ENCODE data around the gene TMEM183A.

Gene TMEM183A

GRCh38 chr1:203056012-203056411 is 48.8 kb downstream of the TMEM183A start:
- no peak for DNase-seq (ENCODE audit: low spot score)
- TF ChIP-seq, protein P1, sequence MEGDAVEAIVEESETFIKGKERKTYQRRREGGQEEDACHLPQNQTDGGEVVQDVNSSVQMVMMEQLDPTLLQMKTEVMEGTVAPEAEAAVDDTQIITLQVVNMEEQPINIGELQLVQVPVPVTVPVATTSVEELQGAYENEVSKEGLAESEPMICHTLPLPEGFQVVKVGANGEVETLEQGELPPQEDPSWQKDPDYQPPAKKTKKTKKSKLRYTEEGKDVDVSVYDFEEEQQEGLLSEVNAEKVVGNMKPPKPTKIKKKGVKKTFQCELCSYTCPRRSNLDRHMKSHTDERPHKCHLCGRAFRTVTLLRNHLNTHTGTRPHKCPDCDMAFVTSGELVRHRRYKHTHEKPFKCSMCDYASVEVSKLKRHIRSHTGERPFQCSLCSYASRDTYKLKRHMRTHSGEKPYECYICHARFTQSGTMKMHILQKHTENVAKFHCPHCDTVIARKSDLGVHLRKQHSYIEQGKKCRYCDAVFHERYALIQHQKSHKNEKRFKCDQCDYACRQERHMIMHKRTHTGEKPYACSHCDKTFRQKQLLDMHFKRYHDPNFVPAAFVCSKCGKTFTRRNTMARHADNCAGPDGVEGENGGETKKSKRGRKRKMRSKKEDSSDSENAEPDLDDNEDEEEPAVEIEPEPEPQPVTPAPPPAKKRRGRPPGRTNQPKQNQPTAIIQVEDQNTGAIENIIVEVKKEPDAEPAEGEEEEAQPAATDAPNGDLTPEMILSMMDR (IDR thresholded peaks at IDR 0.05; ENCODE audit: borderline replicate concordance, control extremely low read depth, extremely low read depth, insufficient read depth, missing control alignments) = no peak
- in situ Hi-C loops (cut with MboI; ENCODE audit: low sequenced_read_pairs, unreplicated experiment) = no loop called here

DNA sequence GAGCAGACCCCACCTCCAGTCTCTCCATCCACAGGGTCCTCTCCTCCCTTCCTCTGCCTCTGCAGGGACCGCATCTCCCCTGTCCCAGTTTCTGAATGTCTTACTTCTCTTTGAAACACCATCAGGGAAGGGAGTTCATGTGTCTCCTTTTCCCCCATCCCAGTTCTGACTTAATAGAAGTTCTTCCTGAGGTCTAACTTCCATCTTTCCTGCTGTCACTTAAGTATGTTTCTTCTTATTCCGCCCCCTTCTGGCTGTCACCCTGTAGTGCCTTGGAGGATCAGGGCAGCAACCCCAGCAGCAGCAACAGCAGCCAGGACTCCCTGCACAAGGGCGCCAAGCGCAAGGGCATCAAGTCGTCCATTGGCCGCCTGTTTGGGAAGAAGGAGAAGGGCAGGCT is 49.3 kb downstream of the TMEM183A start:
- DNase-seq (ENCODE audit: low spot score) = no peak
- TF ChIP-seq, protein P1 (IDR thresholded peaks at IDR 0.05; ENCODE audit: borderline replicate concordance, control extremely low read depth, extremely low read depth, insufficient read depth, missing control alignments) = peak; percentile 16
- in situ Hi-C loops (cut with MboI; ENCODE audit: low sequenced_read_pairs, unreplicated experiment) = no loop called here

GRCh38 chr1:203057911-203058675 is 50.9 kb downstream of the TMEM183A start:
- in situ Hi-C loops (cut with MboI; ENCODE audit: low sequenced_read_pairs, unreplicated experiment) = no loop called here
- no peak for DNase-seq (ENCODE audit: low spot score)
- TF ChIP-seq, protein P1 (IDR thresholded peaks at IDR 0.05; ENCODE audit: borderline replicate concordance, control extremely low read depth, extremely low read depth, insufficient read depth, missing control alignments) = no peak

DNA sequence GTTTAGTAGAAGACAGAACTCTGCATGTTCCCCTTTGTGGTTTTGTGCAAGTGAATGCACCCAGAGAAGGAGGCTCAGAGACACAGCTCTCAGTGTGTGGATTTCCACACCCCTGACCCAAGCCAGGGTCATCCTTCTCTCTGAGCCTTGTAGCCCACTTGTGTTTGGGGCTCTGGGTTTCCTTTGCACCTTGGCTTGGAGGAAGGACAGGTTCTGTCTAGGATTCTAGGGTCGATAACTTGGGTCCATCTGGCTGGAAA is 51.4 kb downstream of the TMEM183A start:
- TF ChIP-seq, protein P1 (IDR thresholded peaks at IDR 0.05; ENCODE audit: borderline replicate concordance, control extremely low read depth, extremely low read depth, insufficient read depth, missing control alignments) = no peak
- DNase-seq (ENCODE audit: low spot score) = no peak
- in situ Hi-C loops (cut with MboI; ENCODE audit: low sequenced_read_pairs, unreplicated experiment) = no loop called here

- TF ChIP-seq, protein P1 (IDR thresholded peaks at IDR 0.05; ENCODE audit: borderline replicate concordance, control extremely low read depth, extremely low read depth, insufficient read depth, missing control alignments) = no peak
- in situ Hi-C loops (cut with MboI; ENCODE audit: low sequenced_read_pairs, unreplicated experiment) = no loop called here
- DNase-seq (ENCODE audit: low spot score) = no peak
These were observed 52.3 kb downstream of the TMEM183A start for GRCh38 chr1:203059485-203059884.

- DNase-seq (ENCODE audit: low spot score) = no peak
- in situ Hi-C loops (cut with MboI; ENCODE audit: low sequenced_read_pairs, unreplicated experiment) = no loop called here
- TF ChIP-seq, protein P1 (IDR thresholded peaks at IDR 0.05; ENCODE audit: borderline replicate concordance, control extremely low read depth, extremely low read depth, insufficient read depth, missing control alignments) = no peak
These were observed 52.9 kb downstream of the TMEM183A start for GRCh38 chr1:203060115-203060514.

Measured in GM13976 (cell line).